ENCODE results near the gene UQCC3. TPM values are rescaled to one million over a fixed set of nuclear protein-coding genes. Genes with fewer than 3 reads are reported as not detected.

The UQCC3 gene
- total RNA-seq, 1 experiment from 2014 or later: 28.6 TPM

Small RNA genes lying within 50 kb of the gene (small RNA-seq; reads per million reads assigned to genes)
- gene SNORA57: not detected

Other genes starting within 250 kb of the UQCC3 start
- 184 and 193 TPM in 2 replicates for gene AHNAK, start 124.9 kb upstream of the UQCC3 start, total RNA-seq (2014; rRNA removed; shearing (Covaris generic))
- 1,970 and 1,995 TPM in 2 replicates for gene EEF1G, start 97.8 kb upstream of the UQCC3 start, total RNA-seq (2014; rRNA removed; shearing (Covaris generic))
- 19.6 and 21.0 TPM in 2 replicates for gene TUT1, start 80.2 kb upstream of the UQCC3 start, total RNA-seq (2014; rRNA removed; shearing (Covaris generic))
- 179 and 193 TPM in 2 replicates for gene MTA2, start 69.8 kb upstream of the UQCC3 start, total RNA-seq (2014; rRNA removed; shearing (Covaris generic))
- gene EML3, start 58.9 kb upstream of the UQCC3 start, total RNA-seq (2014; rRNA removed; shearing (Covaris generic)): 27.5 and 28.7 TPM in 2 replicates
- gene ROM1, start 58.4 kb upstream of the UQCC3 start, total RNA-seq (2014; rRNA removed; shearing (Covaris generic)): 3.3 and 7.7 TPM in 2 replicates
- 63.8 and 67.2 TPM in 2 replicates for gene B3GAT3, start 49.7 kb upstream of the UQCC3 start, total RNA-seq (2014; rRNA removed; shearing (Covaris generic))
- 191 and 221 TPM in 2 replicates for gene GANAB, start 25.1 kb upstream of the UQCC3 start, total RNA-seq (2014; rRNA removed; shearing (Covaris generic))
- 33.8 and 41.9 TPM in 2 replicates for gene INTS5, start 18.4 kb upstream of the UQCC3 start, total RNA-seq (2014; rRNA removed; shearing (Covaris generic))
- gene C11orf98, start 6.5 kb upstream of the UQCC3 start, total RNA-seq (2014; rRNA removed; shearing (Covaris generic)): 239 and 266 TPM in 2 replicates
- 31.0 and 33.5 TPM in 2 replicates for gene CSKMT, start 6.4 kb upstream of the UQCC3 start, total RNA-seq (2014; rRNA removed; shearing (Covaris generic))
- gene LBHD1, start 594 bp downstream of the UQCC3 start, total RNA-seq (2014; rRNA removed; shearing (Covaris generic)): 4.8 and 6.6 TPM in 2 replicates
- 128 and 144 TPM in 2 replicates for gene UBXN1, start 7.4 kb downstream of the UQCC3 start, total RNA-seq (2014; rRNA removed; shearing (Covaris generic))
- 0.13 and 0.20 TPM in 2 replicates for gene LRRN4CL, start 17.9 kb downstream of the UQCC3 start, total RNA-seq (2014; rRNA removed; shearing (Covaris generic))
- gene BSCL2, start 35.8 kb downstream of the UQCC3 start, total RNA-seq (2014; rRNA removed; shearing (Covaris generic)): 18.8 and 19.2 TPM in 2 replicates
- gene GNG3, start 36.0 kb downstream of the UQCC3 start, total RNA-seq (2014; rRNA removed; shearing (Covaris generic)): not detected in 2 replicates
- gene HNRNPUL2, start 55.8 kb downstream of the UQCC3 start, total RNA-seq (2014; rRNA removed; shearing (Covaris generic)): 4.1 and 9.3 TPM in 2 replicates
- gene TTC9C, start 56.8 kb downstream of the UQCC3 start, total RNA-seq (2014; rRNA removed; shearing (Covaris generic)): 55.6 and 67.9 TPM in 2 replicates
- gene ZBTB3, start 82.5 kb downstream of the UQCC3 start, total RNA-seq (2014; rRNA removed; shearing (Covaris generic)): 9.2 and 9.8 TPM in 2 replicates
- 92.6 and 143 TPM in 2 replicates for gene POLR2G, start 89.9 kb downstream of the UQCC3 start, total RNA-seq (2014; rRNA removed; shearing (Covaris generic))
- 27.0 and 29.2 TPM in 2 replicates for gene TAF6L, start 99.7 kb downstream of the UQCC3 start, total RNA-seq (2014; rRNA removed; shearing (Covaris generic))
- 112 and 181 TPM in 2 replicates for gene TMEM179B, start 115.7 kb downstream of the UQCC3 start, total RNA-seq (2014; rRNA removed; shearing (Covaris generic))
- 46.4 and 47.4 TPM in 2 replicates for gene TMEM223, start 120.3 kb downstream of the UQCC3 start, total RNA-seq (2014; rRNA removed; shearing (Covaris generic))
- 27.4 and 46.3 TPM in 2 replicates for gene NXF1, start 133.8 kb downstream of the UQCC3 start, total RNA-seq (2014; rRNA removed; shearing (Covaris generic))
- 32.8 and 34.0 TPM in 2 replicates for gene STX5, start 160.4 kb downstream of the UQCC3 start, total RNA-seq (2014; rRNA removed; shearing (Covaris generic))
- gene TEX54, start 161.2 kb downstream of the UQCC3 start, total RNA-seq (2014; rRNA removed; shearing (Covaris generic)): 0.66 TPM in 1 of 2 replicates, not detected in the other
- gene WDR74, start 167.9 kb downstream of the UQCC3 start, total RNA-seq (2014; rRNA removed; shearing (Covaris generic)): 145 and 176 TPM in 2 replicates
- 275 and 289 TPM in 2 replicates for gene SLC3A2, start 209.2 kb downstream of the UQCC3 start, total RNA-seq (2014; rRNA removed; shearing (Covaris generic))
- gene CHRM1, start 249.7 kb downstream of the UQCC3 start, total RNA-seq (2014; rRNA removed; shearing (Covaris generic)): not detected in 2 replicates